ENCODE results near the gene DLG2. TPM values are rescaled to one million over a fixed set of nuclear protein-coding genes. Genes with fewer than 3 reads are reported as not detected.

The DLG2 gene
- total and polyA plus RNA-seq, 2 donors (not counting 3 experiments of a cell fraction or from before 2014, with no cell fraction given): 0.15 to 1.1 TPM

- Histone ChIP-seq H2AFZ (ENCODE audit: low read depth, low read length) (no peak overlapping the region), H3K4me3 (replicated peaks in 1 of 3; ENCODE audit: insufficient read depth in 1 of 3, low read depth in 1 of 3, low read length in 3 of 3) (no peak overlapping the region), H4K20me1 (replicated peaks; ENCODE audit: control insufficient read depth, extremely low read depth, insufficient read depth, low read length) (no peaks in the 10 kb centered on the region), H3K9me3 (replicated peaks; ENCODE audit: control insufficient read depth, insufficient read depth, low read length) (no peaks in the 10 kb centered on the region), H3K27ac (ENCODE audit: insufficient read depth, low read depth, low read length) (no peak overlapping the region), H3K79me2 (ENCODE audit: control insufficient read depth, insufficient read depth, low read length) (no peaks in the 10 kb centered on the region), H3K4me1 (ENCODE audit: control insufficient read depth, extremely low read depth, insufficient read depth, low read length) (no peaks in the 10 kb centered on the region), H3K4me2 (ENCODE audit: insufficient read depth, low read length) (no peak overlapping the region), H3K9ac (replicated peaks; ENCODE audit: extremely low read depth, insufficient read depth, low read length) (no peak overlapping the region), H3K36me3 (ENCODE audit: control insufficient read depth in 2 of 2, extremely low read depth in 1 of 2, insufficient read depth in 2 of 2, low read length in 2 of 2) (no peaks in the 10 kb centered on the region), H3K9me1 (replicated peaks; ENCODE audit: control insufficient read depth, extremely low read depth, insufficient read depth, low read length) (no peaks in the 10 kb centered on the region), H3K27me3 (ENCODE audit: control insufficient read depth in 2 of 2, insufficient read depth in 2 of 2, low read length in 2 of 2) (no peaks in the 10 kb centered on the region)
- dilution Hi-C loops (cut with MboI; ENCODE audit: extremely low pct_ligation_motif_present, low sequenced_read_pairs) (no loop called here), intact Hi-C loops (cut with micrococcal nuclease) (no loop called here)
- POLR2A ChIA-PET: no interaction called here
- CTCF ChIA-PET: no interaction called here
- BruUV-seq (replicated peaks): no TSS peak
- DNase-seq (ENCODE audit: low read depth, low spot score) (no peak), FAIRE-seq (no peak)
- no peak for TF ChIP-seq MAX (IDR thresholded peaks at IDR 0.05; ENCODE audit: insufficient read depth, insufficient read length)
- no peak for TF ChIP-seq JUN (IDR thresholded peaks at IDR 0.05; ENCODE audit: borderline replicate concordance, insufficient read depth, insufficient read length, low read depth)
- TF ChIP-seq FOS (IDR thresholded peaks at IDR 0.05; ENCODE audit: borderline replicate concordance, insufficient read depth, low read length): no peak
- no peak for TF ChIP-seq MYC (IDR thresholded peaks at IDR 0.05; ENCODE audit: low read depth, low read length)
- TF ChIP-seq GATA2 (IDR thresholded peaks at IDR 0.05; ENCODE audit: insufficient read depth, insufficient read length, low read depth, low read length): no peak
- TF ChIP-seq CTCF (IDR thresholded peaks at IDR 0.05; ENCODE audit: extremely low read depth in 1 of 2, insufficient read depth in 1 of 2, low read depth in 1 of 2, low read length in 2 of 2): no peak
- no peak for TF ChIP-seq EZH2 (IDR thresholded peaks at IDR 0.05; ENCODE audit: borderline replicate concordance, low read depth, low read length, severe bottlenecking)
- TF ChIP-seq POLR2A (IDR thresholded peaks at IDR 0.05; ENCODE audit: low read depth, low read length): no peak
- no peak for TF ChIP-seq POLR2AphosphoS5 (IDR thresholded peaks at IDR 0.05; ENCODE audit: insufficient read depth, low read depth, low read length)
Measured at GRCh38 chr11:83773950-83774880, 1852.9 kb downstream of the DLG2 start.
